Fibroblast of lung (primary cell): Measurements from ENCODE around the gene PTDSS2. TPM values are rescaled to one million over a fixed set of nuclear protein-coding genes. Genes with fewer than 3 reads are reported as not detected.

Experiments
- DNase-seq, 2 donors: peaks; one replicate each; pipeline versions ENCODE4 v3.0.0 to v3.0.0-alpha.2; 2010; ENCODE audit warnings: low read depth in 2 of 2
- H2AFZ ChIP-seq: 2 replicates; pipeline ENCODE4 v1.5.1; 2012; ENCODE audit warnings: low read length, control low read depth, inconsistent platforms
- H3K27ac ChIP-seq: 2 replicates; pipeline ENCODE4 v1.5.1; 2011; ENCODE audit warnings: low read length, control low read depth; ENCODE audit not compliant: insufficient read depth
- H3K27me3 ChIP-seq: 2 replicates; pipeline ENCODE4 v1.5.1; 2011; ENCODE audit warnings: mild to moderate bottlenecking, low read length; ENCODE audit not compliant: control insufficient read depth, insufficient read depth
- H3K36me3 ChIP-seq: 2 replicates; pipeline ENCODE4 v1.5.1; 2011; ENCODE audit warnings: low read length; ENCODE audit not compliant: control insufficient read depth, insufficient read depth
- H3K4me1 ChIP-seq: 2 replicates; pipeline ENCODE4 v1.5.1; 2011; ENCODE audit warnings: low read length; ENCODE audit not compliant: control insufficient read depth, insufficient read depth; ENCODE audit errors: extremely low read depth
- H3K4me2 ChIP-seq: 2 replicates; pipeline ENCODE4 v1.5.1; 2011; ENCODE audit warnings: low read length, control low read depth; ENCODE audit not compliant: insufficient read depth; ENCODE audit errors: extremely low read depth
- H3K4me3 ChIP-seq, 4 experiments: fragments of 200-600 bp in 1 of 4; sonication (generic) in 1 of 4; replicated peaks in 1 of 4; 2 replicates each; pipeline ENCODE4 v1.5.1; 2011 to 2016; ENCODE audit warnings: low read length in 4 of 4, low read depth in 3 of 4, mild to moderate bottlenecking in 3 of 4, control low read depth in 2 of 4, inconsistent platforms in 1 of 4, mixed read lengths in 1 of 4; ENCODE audit not compliant: insufficient read depth in 1 of 4; ENCODE audit errors: control extremely low read depth in 1 of 4
- H3K79me2 ChIP-seq: 2 replicates; pipeline ENCODE4 v1.5.1; 2012; ENCODE audit warnings: mild to moderate bottlenecking, low read length, inconsistent platforms; ENCODE audit not compliant: control insufficient read depth, insufficient read depth
- H3K9ac ChIP-seq: 2 replicates; pipeline ENCODE4 v1.5.1; 2011; ENCODE audit warnings: mild to moderate bottlenecking, low read length, control low read depth; ENCODE audit not compliant: insufficient read depth
- H3K9me3 ChIP-seq: 2 replicates; pipeline ENCODE4 v1.5.1; 2012; ENCODE audit warnings: low read depth, low read length; ENCODE audit not compliant: control insufficient read depth, insufficient read depth
- H4K20me1 ChIP-seq: 2 replicates; pipeline ENCODE4 v1.5.1; 2011; ENCODE audit warnings: low read length; ENCODE audit not compliant: control insufficient read depth, insufficient read depth; ENCODE audit errors: extremely low read depth
- EZH2 ChIP-seq: IDR thresholded peaks from 2 replicates; pipeline ENCODE4 v1.5.1; 2012; ENCODE audit warnings: low read length, control low read depth, mild to moderate bottlenecking; ENCODE audit errors: missing control alignments
- polyA plus RNA-seq, 2 donors: library from polyadenylated mRNA; depleted of rRNA in 1 of 2; stranded (reverse) in 1 of 2; unstranded in 1 of 2; fragments of >200 nt; gene quantifications; 2 replicates each; pipeline ENCODE4 v1.2.1, GENCODE V29; 2011 to 2012; ENCODE audit warnings: missing spikeins in 1 of 2
- total RNA-seq: library from RNA; depleted of rRNA; stranded (reverse); fragments of >200 nt; gene quantifications from 2 replicates; pipeline ENCODE4 v1.2.1, GENCODE V29; 2014
- TF ChIP-seq, protein P1 (sequence below), 2 donors: IDR thresholded peaks in 1 of 2; conservative IDR thresholded peaks in 1 of 2; 1 replicate in 1 of 2; 2 replicates in 1 of 2; pipeline ENCODE4 v1.5.1; 2011 to 2012; ENCODE audit warnings: low read length in 2 of 2, control low read depth in 1 of 2, inconsistent platforms in 1 of 2, low read depth in 1 of 2, mild to moderate bottlenecking in 1 of 2

The PTDSS2 gene
- total and polyA plus RNA-seq, 2 donors (not counting 1 experiment from before 2014, with no cell fraction given), result 17.4 to 36.7 TPM

- peaks cover 19% of the 10 kb centered on the region for H3K79me2 ChIP-seq
Measured at GRCh38 chr11:472816-473215, 22.7 kb downstream of the PTDSS2 start.

DNA sequence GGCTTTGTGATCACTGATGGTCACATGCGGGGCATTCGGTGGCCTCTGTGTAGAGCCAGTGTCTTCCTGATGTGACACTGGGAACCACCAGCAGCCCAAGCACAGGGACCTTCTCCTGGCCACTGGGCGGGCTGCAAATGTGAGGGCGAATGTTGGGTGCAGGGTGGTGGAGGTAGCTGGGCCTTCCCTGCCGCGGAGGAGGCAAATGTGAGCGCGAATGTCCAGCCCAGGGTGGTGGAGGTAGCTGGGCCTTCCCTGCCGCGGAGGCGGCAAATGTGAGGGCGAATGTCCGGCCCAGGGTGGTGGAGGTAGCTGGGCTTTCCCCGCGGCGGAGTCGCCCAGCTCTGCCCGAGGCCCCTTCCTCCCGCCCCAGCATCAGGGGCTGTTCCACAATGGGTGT lies 23.3 kb downstream of the PTDSS2 start:
- TF ChIP-seq EZH2, result no peak
- TF ChIP-seq, protein P1, sequence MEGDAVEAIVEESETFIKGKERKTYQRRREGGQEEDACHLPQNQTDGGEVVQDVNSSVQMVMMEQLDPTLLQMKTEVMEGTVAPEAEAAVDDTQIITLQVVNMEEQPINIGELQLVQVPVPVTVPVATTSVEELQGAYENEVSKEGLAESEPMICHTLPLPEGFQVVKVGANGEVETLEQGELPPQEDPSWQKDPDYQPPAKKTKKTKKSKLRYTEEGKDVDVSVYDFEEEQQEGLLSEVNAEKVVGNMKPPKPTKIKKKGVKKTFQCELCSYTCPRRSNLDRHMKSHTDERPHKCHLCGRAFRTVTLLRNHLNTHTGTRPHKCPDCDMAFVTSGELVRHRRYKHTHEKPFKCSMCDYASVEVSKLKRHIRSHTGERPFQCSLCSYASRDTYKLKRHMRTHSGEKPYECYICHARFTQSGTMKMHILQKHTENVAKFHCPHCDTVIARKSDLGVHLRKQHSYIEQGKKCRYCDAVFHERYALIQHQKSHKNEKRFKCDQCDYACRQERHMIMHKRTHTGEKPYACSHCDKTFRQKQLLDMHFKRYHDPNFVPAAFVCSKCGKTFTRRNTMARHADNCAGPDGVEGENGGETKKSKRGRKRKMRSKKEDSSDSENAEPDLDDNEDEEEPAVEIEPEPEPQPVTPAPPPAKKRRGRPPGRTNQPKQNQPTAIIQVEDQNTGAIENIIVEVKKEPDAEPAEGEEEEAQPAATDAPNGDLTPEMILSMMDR (conservative IDR thresholded peaks at IDR 0.05 in 1 of 2, IDR thresholded peaks at IDR 0.05 in 1 of 2; ENCODE audit: low read depth in 1 of 2, low read length in 2 of 2), result no peak
- no peak for DNase-seq

More at GRCh38 chr11:472816-473215, 22.7 kb downstream of the PTDSS2 start:
- H3K9ac ChIP-seq, result no peak overlapping the region
- H3K36me3 ChIP-seq, result no peaks in the 10 kb centered on the region
- peaks cover 11% of the 10 kb centered on the region for H3K4me1 ChIP-seq
- no peaks in the 10 kb centered on the region for H3K9me3 ChIP-seq
- H4K20me1 ChIP-seq, result no peaks in the 10 kb centered on the region
- no peak overlapping the region for H2AFZ ChIP-seq
- no peak overlapping the region for H3K27ac ChIP-seq
- TF ChIP-seq, protein P1 (conservative IDR thresholded peaks at IDR 0.05 in 1 of 2, IDR thresholded peaks at IDR 0.05 in 1 of 2; ENCODE audit: low read depth in 1 of 2, low read length in 2 of 2), result no peak
- no peak for TF ChIP-seq EZH2
- no peak for DNase-seq
- H3K27me3 ChIP-seq, result no peaks in the 10 kb centered on the region
- no peak overlapping the region for H3K4me2 ChIP-seq
- H3K4me3 ChIP-seq, result no peak overlapping the region

GRCh38 chr11:473962-474785 lies 24.1 kb downstream of the PTDSS2 start:
- Histone ChIP-seq H4K20me1 (no peaks in the 10 kb centered on the region), H3K4me3 (no peak overlapping the region), H3K36me3 (no peaks in the 10 kb centered on the region), H3K27me3 (no peaks in the 10 kb centered on the region), H3K4me2 (no peak overlapping the region), H3K79me2 (peaks cover 19% of the 10 kb centered on the region), H3K4me1 (peaks cover 11% of the 10 kb centered on the region), H2AFZ (no peak overlapping the region), H3K27ac (no peak overlapping the region), H3K9ac (no peak overlapping the region), H3K9me3 (no peaks in the 10 kb centered on the region)
- no peak for DNase-seq
- TF ChIP-seq, protein P1 (conservative IDR thresholded peaks at IDR 0.05 in 1 of 2, IDR thresholded peaks at IDR 0.05 in 1 of 2; ENCODE audit: low read depth in 1 of 2, low read length in 2 of 2), result no peak
- TF ChIP-seq EZH2, result no peak

More for the DNA sequence above, 23.3 kb downstream of the PTDSS2 start:
- no peaks in the 10 kb centered on the region for H4K20me1 ChIP-seq
- peaks cover 11% of the 10 kb centered on the region for H3K4me1 ChIP-seq
- no peak overlapping the region for H3K27ac ChIP-seq
- H3K4me3 ChIP-seq, result no peak overlapping the region
- H3K36me3 ChIP-seq, result no peaks in the 10 kb centered on the region
- H3K9ac ChIP-seq, result no peak overlapping the region
- no peaks in the 10 kb centered on the region for H3K27me3 ChIP-seq
- H3K4me2 ChIP-seq, result no peak overlapping the region
- H2AFZ ChIP-seq, result no peak overlapping the region
- H3K9me3 ChIP-seq, result no peaks in the 10 kb centered on the region
- peaks cover 19% of the 10 kb centered on the region for H3K79me2 ChIP-seq
